Body of pancreas (tissue), 4 donors: ENCODE data around the gene MCAM.

Experiments
- POLR2A ChIP-seq, 3 donors: fragments of 450-650 bp; IDR thresholded peaks; one replicate each; pipeline ENCODE4 v1.6.1; 2016; ENCODE audit warnings: antibody characterized with exemption in 3 of 3, mild to moderate bottlenecking in 2 of 3
- TF ChIP-seq, protein P1 (sequence below), 7 experiments: fragments of 450-650 bp in 4 of 7; fragments of 200-600 bp in 3 of 7; sonication (generic) in 3 of 7; IDR thresholded peaks; one replicate each; pipeline ENCODE4 v1.5.1; 2016 to 2019; ENCODE audit warnings: antibody characterized with exemption in 7 of 7

DNA sequence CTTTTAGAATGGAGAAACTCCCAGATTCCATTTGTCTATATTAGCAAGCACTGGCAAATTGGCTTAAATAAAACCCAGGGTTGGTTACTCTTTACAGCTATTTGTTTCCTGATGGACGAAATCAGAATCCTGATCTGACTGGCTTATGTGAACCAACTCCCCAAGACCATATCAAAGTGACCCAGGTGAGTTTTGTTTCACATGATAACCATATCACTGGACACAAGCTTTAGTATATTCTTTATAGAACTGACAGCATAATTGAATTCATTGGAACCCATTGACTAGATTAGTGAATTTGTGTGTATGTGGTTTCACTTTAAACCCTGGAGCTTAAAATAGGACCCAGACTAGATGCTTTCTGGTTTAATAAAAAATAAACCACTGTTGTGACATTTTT, 39.3 kb downstream of the MCAM start:
- TF ChIP-seq, protein P1, sequence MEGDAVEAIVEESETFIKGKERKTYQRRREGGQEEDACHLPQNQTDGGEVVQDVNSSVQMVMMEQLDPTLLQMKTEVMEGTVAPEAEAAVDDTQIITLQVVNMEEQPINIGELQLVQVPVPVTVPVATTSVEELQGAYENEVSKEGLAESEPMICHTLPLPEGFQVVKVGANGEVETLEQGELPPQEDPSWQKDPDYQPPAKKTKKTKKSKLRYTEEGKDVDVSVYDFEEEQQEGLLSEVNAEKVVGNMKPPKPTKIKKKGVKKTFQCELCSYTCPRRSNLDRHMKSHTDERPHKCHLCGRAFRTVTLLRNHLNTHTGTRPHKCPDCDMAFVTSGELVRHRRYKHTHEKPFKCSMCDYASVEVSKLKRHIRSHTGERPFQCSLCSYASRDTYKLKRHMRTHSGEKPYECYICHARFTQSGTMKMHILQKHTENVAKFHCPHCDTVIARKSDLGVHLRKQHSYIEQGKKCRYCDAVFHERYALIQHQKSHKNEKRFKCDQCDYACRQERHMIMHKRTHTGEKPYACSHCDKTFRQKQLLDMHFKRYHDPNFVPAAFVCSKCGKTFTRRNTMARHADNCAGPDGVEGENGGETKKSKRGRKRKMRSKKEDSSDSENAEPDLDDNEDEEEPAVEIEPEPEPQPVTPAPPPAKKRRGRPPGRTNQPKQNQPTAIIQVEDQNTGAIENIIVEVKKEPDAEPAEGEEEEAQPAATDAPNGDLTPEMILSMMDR (IDR thresholded peaks at IDR 0.05) = no peak
- no peak for TF ChIP-seq POLR2A (IDR thresholded peaks at IDR 0.05)
